ENCODE measurements around the gene CPNE6.

The CPNE6 gene

GRCh38 chr14:24095271-24096068, 24.1 kb downstream of the CPNE6 start:
- peaks cover 12% of the 10 kb centered on the region for H3K27me3 Mint-ChIP-seq (ENCODE audit: low read depth, poor library complexity)
- peaks cover 36% of the 10 kb centered on the region for H3K4me1 Mint-ChIP-seq
- TF ChIP-seq, protein P1, sequence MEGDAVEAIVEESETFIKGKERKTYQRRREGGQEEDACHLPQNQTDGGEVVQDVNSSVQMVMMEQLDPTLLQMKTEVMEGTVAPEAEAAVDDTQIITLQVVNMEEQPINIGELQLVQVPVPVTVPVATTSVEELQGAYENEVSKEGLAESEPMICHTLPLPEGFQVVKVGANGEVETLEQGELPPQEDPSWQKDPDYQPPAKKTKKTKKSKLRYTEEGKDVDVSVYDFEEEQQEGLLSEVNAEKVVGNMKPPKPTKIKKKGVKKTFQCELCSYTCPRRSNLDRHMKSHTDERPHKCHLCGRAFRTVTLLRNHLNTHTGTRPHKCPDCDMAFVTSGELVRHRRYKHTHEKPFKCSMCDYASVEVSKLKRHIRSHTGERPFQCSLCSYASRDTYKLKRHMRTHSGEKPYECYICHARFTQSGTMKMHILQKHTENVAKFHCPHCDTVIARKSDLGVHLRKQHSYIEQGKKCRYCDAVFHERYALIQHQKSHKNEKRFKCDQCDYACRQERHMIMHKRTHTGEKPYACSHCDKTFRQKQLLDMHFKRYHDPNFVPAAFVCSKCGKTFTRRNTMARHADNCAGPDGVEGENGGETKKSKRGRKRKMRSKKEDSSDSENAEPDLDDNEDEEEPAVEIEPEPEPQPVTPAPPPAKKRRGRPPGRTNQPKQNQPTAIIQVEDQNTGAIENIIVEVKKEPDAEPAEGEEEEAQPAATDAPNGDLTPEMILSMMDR (IDR thresholded peaks at IDR 0.05): no peak
- DNase-seq: peak; percentile 59
- peak overlapping the region; percentile 96 for H3K4me3 Mint-ChIP-seq
- H3K36me3 Mint-ChIP-seq (ENCODE audit: low read depth): no peaks in the 10 kb centered on the region
- no peaks in the 10 kb centered on the region for H3K9me3 Mint-ChIP-seq
- H3K27ac Mint-ChIP-seq: peak overlapping the region; percentile 99

DNA sequence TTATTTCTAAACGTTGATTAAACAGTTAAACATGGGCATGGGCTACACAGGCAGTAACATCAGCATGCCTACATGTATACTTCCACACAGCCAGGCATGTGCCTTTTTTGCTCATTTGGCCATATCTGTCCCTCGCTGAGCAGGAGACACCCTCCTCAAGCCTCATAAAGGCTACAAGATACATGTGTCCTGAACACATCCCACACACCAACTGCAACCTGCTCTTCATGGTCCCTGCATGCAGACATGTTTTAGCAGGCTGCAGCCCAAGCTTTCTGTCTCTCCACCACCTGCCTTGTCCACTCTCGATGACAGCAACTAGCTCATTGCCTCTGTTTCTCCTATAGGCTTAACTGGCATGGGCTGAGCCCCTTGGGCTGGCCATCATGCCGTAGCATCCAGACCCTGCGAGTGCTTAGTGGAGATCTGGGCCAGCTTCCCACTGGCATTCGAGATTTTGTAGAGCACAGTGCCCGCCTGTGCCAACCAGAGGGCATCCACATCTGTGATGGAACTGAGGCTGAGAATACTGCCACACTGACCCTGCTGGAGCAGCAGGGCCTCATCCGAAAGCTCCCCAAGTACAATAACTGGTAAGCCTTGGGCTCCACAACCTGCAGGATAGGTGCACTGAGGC, 25.3 kb downstream of the CPNE6 start:
- DNase-seq: no peak
- TF ChIP-seq, protein P1 (IDR thresholded peaks at IDR 0.05): no peak
- Mint-ChIP-seq H3K27me3 (ENCODE audit: low read depth, poor library complexity) (peaks cover 8% of the 10 kb centered on the region), H3K36me3 (ENCODE audit: low read depth) (no peaks in the 10 kb centered on the region), H3K4me3 (peak overlapping the region; percentile 32), H3K9me3 (no peaks in the 10 kb centered on the region), H3K27ac (peak overlapping the region; percentile 29), H3K4me1 (peaks cover 32% of the 10 kb centered on the region)

GRCh38 chr14:24098229-24098926, 27.0 kb downstream of the CPNE6 start:
- DNase-seq: no peak
- H3K27me3 Mint-ChIP-seq (ENCODE audit: low read depth, poor library complexity): peaks cover 8% of the 10 kb centered on the region
- peaks cover 26% of the 10 kb centered on the region for H3K4me1 Mint-ChIP-seq
- no peaks in the 10 kb centered on the region for H3K9me3 Mint-ChIP-seq
- H3K27ac Mint-ChIP-seq: no peak overlapping the region
- no peak overlapping the region for H3K4me3 Mint-ChIP-seq
- H3K36me3 Mint-ChIP-seq (ENCODE audit: low read depth): peaks cover 12% of the 10 kb centered on the region
- TF ChIP-seq, protein P1 (IDR thresholded peaks at IDR 0.05): no peak

- TF ChIP-seq, protein P1 (IDR thresholded peaks at IDR 0.05): no peak
- Mint-ChIP-seq H3K4me3 (no peak overlapping the region), H3K9me3 (peaks cover 6% of the 10 kb centered on the region), H3K27ac (no peak overlapping the region), H3K27me3 (ENCODE audit: low read depth, poor library complexity) (peaks cover 8% of the 10 kb centered on the region), H3K4me1 (peaks cover 22% of the 10 kb centered on the region), H3K36me3 (ENCODE audit: low read depth) (peaks cover 20% of the 10 kb centered on the region)
- no peak for DNase-seq
Observed at GRCh38 chr14:24098927-24099813, 27.8 kb downstream of the CPNE6 start.

DNA sequence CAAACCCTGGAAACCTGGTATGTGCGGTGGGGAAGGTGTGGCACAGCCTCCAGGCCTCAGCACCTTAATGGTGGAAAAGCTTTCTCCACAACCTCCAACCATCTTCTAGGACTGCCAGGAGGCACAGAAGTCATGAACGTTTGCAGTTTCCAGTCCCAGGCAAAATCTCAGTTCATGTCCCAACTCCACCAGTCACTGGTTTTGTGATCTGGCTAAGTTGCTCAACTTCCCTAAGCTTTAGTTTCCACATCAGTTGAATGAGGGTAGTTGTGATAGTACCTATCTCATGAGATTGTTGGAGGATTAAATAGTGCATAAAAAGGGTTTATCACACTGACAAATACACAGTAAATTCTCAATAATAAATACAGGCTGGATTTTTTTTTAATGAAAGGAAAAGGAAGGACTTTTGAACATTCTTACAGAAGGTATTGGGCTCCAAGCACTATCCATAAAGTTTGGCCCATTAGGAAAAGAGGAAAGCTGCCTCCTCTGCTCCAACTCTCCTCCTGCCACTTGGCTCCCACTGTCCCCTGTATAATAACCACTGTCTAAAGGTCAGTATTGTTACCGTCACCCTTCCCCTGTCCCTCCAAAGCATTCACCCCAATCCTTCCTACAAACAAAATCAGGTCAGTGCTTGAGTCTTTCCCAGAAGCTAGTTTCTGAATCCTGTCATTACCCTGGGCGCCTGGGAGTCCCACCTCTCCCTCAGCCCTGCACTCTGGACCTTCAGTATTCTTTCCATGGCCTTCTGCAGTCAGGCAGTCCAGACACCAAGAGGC, 29.0 kb downstream of the CPNE6 start:
- DNase-seq: no peak
- Mint-ChIP-seq H3K4me3 (no peak overlapping the region), H3K27ac (no peak overlapping the region), H3K9me3 (peaks cover 14% of the 10 kb centered on the region), H3K4me1 (peaks cover 14% of the 10 kb centered on the region), H3K36me3 (ENCODE audit: low read depth) (peaks cover 32% of the 10 kb centered on the region), H3K27me3 (ENCODE audit: low read depth, poor library complexity) (peaks cover 5% of the 10 kb centered on the region)
- TF ChIP-seq, protein P1 (IDR thresholded peaks at IDR 0.05): no peak
